Neural cell (in vitro differentiated cells): ENCODE results near the gene TAS2R41. TPM values are rescaled to one million over a fixed set of nuclear protein-coding genes. Genes with fewer than 3 reads are reported as not detected.
"Not testable (repeated sequence)": the region's sequence is repeated elsewhere in the genome, so short reads cannot be mapped to it uniquely, and the experiment has no call there.

Source experiments
- H2AFZ ChIP-seq: fragments of 200-600, 300-800 bp; sonication (generic), shearing (Covaris generic); 2 replicates; pipeline ENCODE4 v1.6.0; 2014; ENCODE audit warnings: low read depth, mild to moderate bottlenecking, antibody characterized with exemption, low read length, moderate library complexity
- H3F3A ChIP-seq: fragments of 200-600 bp; shearing (Covaris generic); 2 replicates; pipeline ENCODE4 v1.6.1; 2016; ENCODE audit warnings: mild to moderate bottlenecking, moderate library complexity, mixed read lengths, antibody characterized with exemption, low read length; ENCODE audit not compliant: insufficient read depth, poor library complexity, severe bottlenecking
- H3K27ac ChIP-seq: fragments of 200-600, 300-800 bp; sonication (generic), shearing (Covaris generic); 2 replicates; pipeline ENCODE4 v1.5.1; 2014; ENCODE audit warnings: mild to moderate bottlenecking, low read length, moderate library complexity
- H3K27me3 ChIP-seq: fragments of 300-800, 200-600 bp; sonication (generic), shearing (Covaris generic); 2 replicates; pipeline ENCODE4 v1.6.0; 2014; ENCODE audit warnings: mild to moderate bottlenecking, low read depth, low read length, moderate library complexity; ENCODE audit not compliant: insufficient read depth
- H3K36me3 ChIP-seq: fragments of 300-800, 200-600 bp; sonication (generic), shearing (Covaris generic); 2 replicates; pipeline ENCODE4 v1.5.1; 2014; ENCODE audit warnings: mild to moderate bottlenecking, antibody characterized with exemption, low read length, moderate library complexity; ENCODE audit not compliant: insufficient read depth
- H3K4me2 ChIP-seq: fragments of 300-800, 200-600 bp; sonication (generic), shearing (Covaris generic); 2 replicates; pipeline ENCODE4 v1.6.0; 2014; ENCODE audit warnings: mild to moderate bottlenecking, low read length
- H3K4me3 ChIP-seq: fragments of 300-800, 200-600 bp; sonication (generic), shearing (Covaris generic); 2 replicates; pipeline ENCODE4 v1.5.1; 2014; ENCODE audit warnings: mild to moderate bottlenecking, low read length, moderate library complexity
- H3K79me2 ChIP-seq: fragments of 200-600 bp; shearing (Covaris generic); replicated peaks from 2 replicates; pipeline ENCODE4 v1.6.0; 2014; ENCODE audit warnings: mild to moderate bottlenecking, low read length, moderate library complexity; ENCODE audit not compliant: insufficient read depth
- H3K9ac ChIP-seq: fragments of 300-800, 200-600 bp; sonication (generic), shearing (Covaris generic); 2 replicates; pipeline ENCODE4 v1.6.1; 2016; ENCODE audit warnings: mild to moderate bottlenecking, low read length, mixed read lengths
- H3K9me2 ChIP-seq: fragments of 200-600 bp; shearing (Covaris generic); 2 replicates; pipeline ENCODE4 v1.6.1; 2016; ENCODE audit warnings: mild to moderate bottlenecking, low read length, mixed read lengths; ENCODE audit not compliant: insufficient read depth
- H3K9me3 ChIP-seq: fragments of 200-600, 300-800 bp; sonication (generic), shearing (Covaris generic); 2 replicates; pipeline ENCODE4 v1.6.1; 2016; ENCODE audit warnings: mild to moderate bottlenecking, mixed run types, low read length, moderate library complexity, mixed read lengths
- H4K20me1 ChIP-seq: fragments of 200-600 bp; shearing (Covaris generic); 2 replicates; pipeline ENCODE4 v1.6.1; 2016; ENCODE audit warnings: mild to moderate bottlenecking, mixed run types; ENCODE audit not compliant: insufficient read depth
- CTCF ChIP-seq: fragments of 450-650 bp; IDR thresholded peaks from 2 replicates; pipeline ENCODE4 v1.5.1; 2014; ENCODE audit warnings: antibody characterized with exemption, mild to moderate bottlenecking, moderate library complexity; ENCODE audit not compliant: poor library complexity, severe bottlenecking
- EP300 ChIP-seq: fragments of 450-650 bp; conservative IDR thresholded peaks from 2 replicates; pipeline ENCODE4 v1.6.1; 2014; ENCODE audit warnings: antibody characterized with exemption, mild to moderate bottlenecking, moderate library complexity; ENCODE audit not compliant: poor library complexity, severe bottlenecking
- EZH2 ChIP-seq: fragments of 200-600, 300-800 bp; shearing (Covaris generic), sonication (generic); IDR thresholded peaks from 2 replicates; pipeline ENCODE4 v1.6.1; 2014; ENCODE audit warnings: antibody characterized with exemption, low read length, borderline replicate concordance, mild to moderate bottlenecking; ENCODE audit not compliant: insufficient read depth, poor library complexity, severe bottlenecking
- MXI1 ChIP-seq: fragments of 450-650 bp; conservative IDR thresholded peaks from 2 replicates; pipeline ENCODE4 v1.6.1; 2014; ENCODE audit warnings: antibody characterized with exemption, mild to moderate bottlenecking; ENCODE audit not compliant: poor library complexity, severe bottlenecking
- POLR2AphosphoS5 ChIP-seq: IDR thresholded peaks from 2 replicates; pipeline ENCODE4 v1.6.1; 2012
- RAD21 ChIP-seq: fragments of 450-650 bp; conservative IDR thresholded peaks from 2 replicates; pipeline ENCODE4 v1.6.1; 2014; ENCODE audit warnings: antibody characterized with exemption, mild to moderate bottlenecking, moderate library complexity
- REST ChIP-seq: IDR thresholded peaks from 2 replicates; pipeline ENCODE4 v1.6.1; 2012; ENCODE audit warnings: borderline replicate concordance
- SMC3 ChIP-seq: fragments of 450-650 bp; conservative IDR thresholded peaks from 2 replicates; pipeline ENCODE4 v1.6.1; 2014; ENCODE audit warnings: antibody characterized with exemption, mild to moderate bottlenecking, moderate library complexity; ENCODE audit not compliant: poor library complexity
- TAF1 ChIP-seq: IDR thresholded peaks from 2 replicates; pipeline ENCODE4 v1.6.1; 2012; ENCODE audit warnings: low read depth
- polyA plus RNA-seq: library from polyadenylated mRNA; depleted of rRNA; stranded (reverse); fragments of >200 nt; gene quantifications from 2 replicates; pipeline ENCODE4 v1.2.3, GENCODE V29; 2014

TAS2R41 gene
- polyA plus RNA-seq, 1 donor from 2014 or later = not detected

- Histone ChIP-seq H3K27ac (no peak overlapping the region), H3K4me2 (no peak overlapping the region)
These were observed 41.9 kb downstream of the TAS2R41 start for GRCh38 chr7:143519411-143520131.

DNA sequence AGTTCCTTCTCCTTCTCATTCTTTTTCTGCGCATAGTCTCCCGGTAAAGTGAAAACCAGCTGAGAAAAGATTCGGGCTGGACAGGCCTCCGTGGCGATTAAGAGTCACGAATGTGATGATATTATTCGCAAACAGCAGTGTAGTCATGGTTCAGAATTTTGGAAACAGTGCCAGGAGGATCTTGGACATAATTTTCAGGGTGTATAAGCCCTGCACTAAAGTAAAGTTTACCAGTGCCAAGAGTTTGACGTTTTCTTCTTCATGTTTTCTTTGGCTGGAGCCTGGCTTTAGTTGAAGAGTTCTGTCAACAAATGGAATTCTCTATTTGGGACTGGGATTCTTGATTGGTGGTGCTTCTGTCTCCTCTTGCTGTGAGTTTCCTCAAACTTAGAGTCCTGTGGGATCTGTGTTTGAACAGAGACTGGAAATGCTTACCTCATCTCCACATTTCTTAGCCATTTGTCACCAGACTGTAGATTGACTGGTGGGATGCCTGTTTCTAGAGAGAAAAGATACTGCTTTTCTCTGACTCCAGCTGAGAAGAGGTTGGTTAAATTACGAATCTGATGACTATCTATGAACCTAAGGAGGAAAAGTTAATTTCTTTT is 44.7 kb downstream of the TAS2R41 start:
- not testable (repeated sequence) for H3K36me3 ChIP-seq, H3K4me3 ChIP-seq, H3K9ac ChIP-seq, H2AFZ ChIP-seq, H3K9me2 ChIP-seq, H3K9me3 ChIP-seq, H3F3A ChIP-seq, H3K27me3 ChIP-seq, H3K27ac ChIP-seq, H3K79me2 ChIP-seq, H3K4me2 ChIP-seq, H4K20me1 ChIP-seq

More at GRCh38 chr7:143519411-143520131, 41.9 kb downstream of the TAS2R41 start:
- no peaks in the 10 kb centered on the region for H3F3A ChIP-seq
- TF ChIP-seq EP300 (no peak), TAF1 (no peak), EZH2 (no peak), REST (no peak), RAD21 (no peak), CTCF (no peak), SMC3 (no peak), POLR2AphosphoS5 (no peak), MXI1 (no peak)
- H3K9ac ChIP-seq = no peak overlapping the region
- H3K9me2 ChIP-seq = no peaks in the 10 kb centered on the region
- H3K4me3 ChIP-seq = no peak overlapping the region
- H2AFZ ChIP-seq = no peak overlapping the region
- H4K20me1 ChIP-seq = no peaks in the 10 kb centered on the region
- no peaks in the 10 kb centered on the region for H3K36me3 ChIP-seq
- H3K27me3 ChIP-seq = no peaks in the 10 kb centered on the region
- H3K9me3 ChIP-seq = no peaks in the 10 kb centered on the region
- no peaks in the 10 kb centered on the region for H3K79me2 ChIP-seq

Other genes starting within 250 kb of the TAS2R41 start
- gene GSTK1, start 214.4 kb upstream of the TAS2R41 start, polyA plus RNA-seq = 12.8 and 16.5 TPM in 2 replicates
- gene TMEM139, start 192.9 kb upstream of the TAS2R41 start, polyA plus RNA-seq = not detected in 2 replicates
- gene CASP2, start 189.5 kb upstream of the TAS2R41 start, polyA plus RNA-seq = 9.0 and 15.8 TPM in 2 replicates
- 0.20 TPM in 1 of 2 replicates, not detected in the other for gene CLCN1, start 161.8 kb upstream of the TAS2R41 start, polyA plus RNA-seq
- gene FAM131B, start 115.2 kb upstream of the TAS2R41 start, polyA plus RNA-seq = 45.9 and 58.5 TPM in 2 replicates
- gene ZYX, start 96.5 kb upstream of the TAS2R41 start, polyA plus RNA-seq = 10.0 and 15.8 TPM in 2 replicates
- not detected in 2 replicates for gene EPHA1, start 69.0 kb upstream of the TAS2R41 start, polyA plus RNA-seq
- not detected in 2 replicates for gene TAS2R60, start 34.4 kb upstream of the TAS2R41 start, polyA plus RNA-seq
- gene CTAGE15, start 93.9 kb downstream of the TAS2R41 start, polyA plus RNA-seq = not detected in 2 replicates
- 0.08 and 0.28 TPM in 2 replicates for gene TCAF2, start 143.1 kb downstream of the TAS2R41 start, polyA plus RNA-seq